HG03135 (cell line): ENCODE results near the gene SAMD15.
A peak's percentile ranks its signal among the peaks of the same experiment; 100 is the strongest.
"Not testable (repeated sequence)": the region's sequence is repeated elsewhere in the genome, so short reads cannot be mapped to it uniquely, and the experiment has no call there.

ENCODE experiments used
- ATAC-seq: cut with Tn5 transposase; IDR thresholded peaks from one replicate; pipeline ENCODE4 v1.9.1; 2021; ENCODE audit warnings: mild to moderate bottlenecking, moderate library complexity; ENCODE audit not compliant: unreplicated experiment

SAMD15 gene

DNA sequence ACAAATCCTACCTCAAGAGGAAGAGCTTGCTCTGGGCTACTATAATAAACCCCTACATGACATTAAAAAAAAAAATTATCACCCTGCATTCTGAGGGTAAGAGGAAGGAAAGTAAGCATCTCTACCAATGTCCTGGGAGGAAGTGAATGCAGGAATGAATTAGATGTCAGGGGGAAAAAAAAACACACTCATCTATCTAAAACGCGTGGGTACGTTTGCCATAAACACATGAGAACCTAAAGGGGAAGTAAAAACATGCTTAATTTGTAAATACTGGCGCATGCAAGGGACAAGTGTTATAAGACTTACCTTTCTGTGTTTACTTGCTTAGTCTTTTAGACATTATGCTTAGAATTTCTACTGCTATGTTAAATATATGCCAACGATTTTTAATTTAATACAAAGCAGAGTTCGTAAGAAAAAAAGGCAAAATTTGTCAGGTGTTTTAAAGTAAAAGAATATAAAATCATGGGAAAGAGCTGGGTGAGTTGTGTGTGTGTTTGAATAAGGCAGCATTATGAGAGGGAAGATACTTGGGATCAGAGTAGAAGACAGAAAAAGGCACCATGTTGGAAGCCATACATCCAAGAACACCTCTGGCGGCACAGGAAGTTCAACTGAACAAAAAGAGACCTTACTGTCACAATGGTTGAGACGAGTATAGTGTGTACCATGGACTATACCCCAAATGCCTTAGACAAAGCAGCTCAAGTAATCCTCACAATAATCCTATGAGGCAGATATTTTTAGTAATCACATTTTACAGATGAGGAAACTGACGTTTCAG, 1.8 kb upstream of the SAMD15 start:
- no peak for ATAC-seq

- peak; percentile 24 for ATAC-seq
These were observed 1.0 kb upstream of the SAMD15 start for GRCh38 chr14:77375973-77376770.

DNA sequence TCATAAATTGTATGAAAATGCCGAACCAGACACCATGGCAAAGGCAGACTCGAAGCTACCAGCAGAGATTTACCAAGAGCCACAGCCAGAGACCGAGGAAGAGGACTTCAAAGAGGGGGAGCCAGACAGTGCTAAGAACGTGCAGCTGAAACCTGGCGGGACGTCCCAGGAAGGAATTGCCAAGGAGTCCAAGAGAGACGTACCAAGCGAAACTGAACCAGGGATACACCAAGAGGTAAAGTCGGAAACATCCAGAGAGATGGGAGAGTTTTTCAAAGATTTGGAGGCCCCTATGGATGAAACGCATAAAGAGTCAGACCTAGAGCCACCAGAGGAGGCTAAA, 294 bp downstream of the SAMD15 start:
- ATAC-seq, result peak; percentile 2

GRCh38 chr14:77378701-77379100, 1.5 kb downstream of the SAMD15 start:
- no peak for ATAC-seq

DNA sequence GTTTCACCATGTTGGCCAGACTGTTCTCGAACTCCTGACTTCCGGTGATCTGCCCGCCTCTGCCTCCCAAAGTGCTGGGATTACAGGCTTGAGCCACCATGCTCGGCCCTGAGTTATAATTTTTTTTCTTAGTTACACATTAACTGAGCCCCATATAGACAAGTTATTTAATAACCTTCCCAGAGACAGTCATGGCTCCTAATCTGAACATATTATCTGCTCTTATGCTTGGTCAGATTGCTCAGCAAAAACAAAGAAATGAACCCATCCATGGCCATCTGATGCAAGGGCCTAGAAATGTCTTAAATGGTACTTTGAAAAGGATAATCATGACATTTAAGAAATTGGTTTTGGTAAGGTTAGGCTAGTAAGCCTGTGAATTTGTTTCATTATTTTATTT, 13.0 kb downstream of the SAMD15 start:
- ATAC-seq, result no peak

- no peak for ATAC-seq
These were observed 23.0 kb downstream of the SAMD15 start for GRCh38 chr14:77400216-77400615.

GRCh38 chr14:77403768-77404167, 26.6 kb downstream of the SAMD15 start:
- no peak for ATAC-seq

DNA sequence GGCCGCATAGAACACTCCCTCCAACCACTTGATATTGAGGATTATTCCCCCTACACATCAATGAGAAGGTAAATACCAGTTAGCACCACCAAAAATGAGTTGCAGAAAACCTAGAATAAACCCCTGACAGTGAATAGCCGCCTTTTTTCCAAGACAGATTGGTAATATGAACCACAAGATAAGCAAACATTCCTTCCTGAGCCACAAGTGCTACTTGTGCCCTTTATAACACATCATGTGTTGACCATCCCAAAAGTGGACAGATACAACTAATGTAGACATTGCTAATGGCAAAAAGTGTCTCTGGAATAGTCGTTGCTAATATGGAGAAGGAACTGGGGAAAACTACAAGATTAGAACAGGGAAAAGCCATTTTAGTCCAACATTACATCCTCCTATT, 28.9 kb downstream of the SAMD15 start:
- no peak for ATAC-seq

DNA sequence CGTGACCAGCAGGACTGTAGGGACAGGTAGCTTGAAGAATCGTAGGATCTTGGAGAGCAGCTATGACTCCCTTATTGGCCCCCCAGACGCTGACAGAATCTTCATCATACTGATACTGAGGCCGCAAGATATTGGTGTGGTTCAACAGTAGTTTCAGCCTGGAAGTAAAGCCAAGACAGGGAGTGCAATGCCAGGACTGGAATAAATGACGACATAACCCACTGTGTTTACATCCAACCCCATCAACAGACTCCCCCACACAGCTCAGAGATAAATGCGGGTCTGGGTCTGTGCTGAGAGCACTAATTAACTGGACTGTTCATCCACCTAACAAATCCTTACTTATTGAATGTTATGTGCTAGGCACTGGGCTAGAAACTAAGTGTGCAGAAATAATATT, 29.5 kb downstream of the SAMD15 start:
- no peak for ATAC-seq

DNA sequence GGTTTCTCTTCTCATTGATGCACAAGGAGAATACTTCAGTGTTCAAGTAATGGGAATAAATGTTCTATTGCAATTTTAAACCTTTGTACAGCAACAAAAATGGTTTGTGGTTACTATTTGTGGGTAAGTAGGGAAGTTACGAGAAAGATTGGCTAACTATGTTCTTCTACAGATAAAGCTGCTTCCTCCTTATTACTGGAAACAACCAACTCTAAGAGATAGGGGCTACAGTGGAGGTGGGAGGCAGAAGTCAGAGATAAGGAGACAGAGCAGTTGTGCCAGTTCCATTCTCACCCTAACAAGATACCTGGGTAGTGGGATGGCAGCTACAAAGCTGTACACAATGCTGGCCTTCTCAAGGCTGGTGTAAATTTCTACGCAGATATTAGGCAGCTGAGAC, 30.0 kb downstream of the SAMD15 start:
- ATAC-seq, result no peak

GRCh38 chr14:77409131-77409533, 32.0 kb downstream of the SAMD15 start:
- no peak for ATAC-seq

DNA sequence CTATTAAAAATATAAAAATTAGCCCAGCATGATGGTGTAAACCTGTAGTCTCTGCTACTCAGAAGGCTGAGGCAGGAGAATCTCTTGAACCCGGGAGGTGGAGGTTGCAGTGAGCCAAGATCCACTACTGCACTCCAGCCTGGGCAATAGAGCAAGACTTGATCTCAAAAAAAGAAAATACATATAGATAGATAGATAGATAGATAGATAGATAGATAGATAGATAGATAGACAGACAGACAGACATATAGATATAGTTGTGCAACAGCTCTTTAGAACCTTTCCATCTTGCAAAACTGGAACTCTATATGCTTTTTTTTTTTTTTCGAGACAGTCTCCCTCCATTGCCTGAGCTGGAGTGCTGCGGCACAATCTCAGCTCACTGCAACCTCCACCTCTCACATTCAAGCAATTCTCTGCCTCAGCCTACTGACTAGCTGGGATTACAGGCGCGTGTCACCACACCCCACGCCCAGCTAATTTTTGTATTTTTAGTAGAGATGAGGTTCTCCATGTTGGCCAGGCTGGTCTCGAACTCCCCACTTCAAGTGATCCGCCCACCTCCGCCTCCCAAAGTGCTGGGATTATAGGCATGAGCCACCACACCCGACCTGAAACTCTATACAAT, 38.3 kb downstream of the SAMD15 start:
- not testable (repeated sequence) for ATAC-seq

- not testable (repeated sequence) for ATAC-seq
These were observed 38.9 kb downstream of the SAMD15 start for GRCh38 chr14:77416098-77416497.

DNA sequence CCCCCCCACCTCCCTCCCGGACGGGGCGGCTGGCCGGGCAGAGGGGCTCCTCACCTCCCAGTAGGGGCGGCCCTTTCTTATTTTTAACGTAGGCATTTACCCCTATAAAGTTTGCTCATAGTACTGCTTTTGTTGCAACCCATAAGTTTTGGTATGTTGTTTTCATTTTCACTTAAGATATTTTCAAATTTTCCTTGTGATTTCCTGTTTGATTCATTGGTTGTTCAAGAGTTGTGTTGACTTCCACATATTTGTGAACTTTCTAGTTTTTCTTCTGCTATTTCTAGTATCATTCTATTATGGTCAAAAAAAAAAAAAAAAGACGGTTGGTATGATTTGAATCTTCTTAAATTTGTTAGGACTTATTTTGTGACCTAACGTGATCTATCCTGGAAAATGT, 39.7 kb downstream of the SAMD15 start:
- no peak for ATAC-seq

DNA sequence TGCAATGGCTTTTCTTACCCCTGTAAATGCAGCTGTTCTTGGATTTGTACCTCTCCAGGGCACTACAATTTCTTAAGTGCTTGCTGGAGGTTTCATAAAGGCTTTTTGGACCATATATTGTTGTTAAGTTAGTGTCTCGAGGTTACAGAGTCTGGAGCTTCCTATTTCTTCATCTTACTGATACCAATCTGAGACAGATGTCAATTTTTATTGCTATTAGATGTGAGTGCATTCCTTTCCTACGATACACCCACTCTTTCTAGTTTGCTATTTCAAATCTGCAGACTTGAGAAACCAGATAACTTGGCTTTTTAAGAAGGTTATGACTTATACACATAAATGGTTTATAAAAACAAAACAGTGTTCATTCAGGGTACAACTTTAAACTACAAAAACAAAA, 44.0 kb downstream of the SAMD15 start:
- no peak for ATAC-seq

GRCh38 chr14:77423423-77423822, 46.2 kb downstream of the SAMD15 start, which contains the start of gene NOXRED1:
Gene NOXRED1 (minus strand): TSS chr14:77423523. CDS start chr14:77422889, 634 bp downstream.
- ATAC-seq, result no peak

DNA sequence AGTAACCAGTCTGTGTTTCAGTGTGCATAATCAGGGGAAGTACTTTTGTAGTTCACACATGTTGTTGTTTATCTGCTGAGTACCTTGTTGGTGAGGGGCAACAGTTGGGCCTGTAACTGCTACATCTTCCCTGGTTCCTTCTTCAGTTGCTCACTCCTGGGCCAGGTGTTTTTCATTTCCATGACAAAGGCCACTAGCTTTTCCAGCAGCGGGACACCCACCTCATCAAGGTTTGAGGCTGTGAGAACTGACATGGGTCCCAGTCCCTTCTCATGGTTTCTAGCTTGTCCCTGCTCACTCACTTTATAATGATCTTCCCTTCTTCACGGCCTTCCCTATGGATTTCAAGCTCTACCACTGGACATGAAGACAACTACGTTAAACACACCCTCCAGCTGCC, 47.7 kb downstream of the SAMD15 start:
- ATAC-seq, result no peak

DNA sequence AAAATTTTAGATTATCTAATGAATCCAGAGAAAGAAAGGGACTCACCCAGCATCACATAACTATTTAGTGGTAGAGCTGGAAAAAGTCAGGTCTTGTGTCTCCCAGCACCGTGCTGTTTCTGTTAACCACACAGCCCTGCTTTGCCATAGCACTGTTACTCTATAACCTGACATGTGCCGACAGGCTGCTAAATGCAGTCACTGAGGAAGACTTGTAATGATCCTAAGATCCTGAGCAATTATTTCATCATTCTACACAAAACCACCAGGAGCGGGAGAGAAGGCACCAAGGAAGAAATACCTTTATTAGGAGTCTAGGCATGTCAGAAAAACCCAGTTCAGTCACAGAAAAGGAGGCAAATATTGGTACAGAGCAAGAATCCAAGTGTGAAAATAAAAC, 49.2 kb downstream of the SAMD15 start:
- ATAC-seq, result no peak

DNA sequence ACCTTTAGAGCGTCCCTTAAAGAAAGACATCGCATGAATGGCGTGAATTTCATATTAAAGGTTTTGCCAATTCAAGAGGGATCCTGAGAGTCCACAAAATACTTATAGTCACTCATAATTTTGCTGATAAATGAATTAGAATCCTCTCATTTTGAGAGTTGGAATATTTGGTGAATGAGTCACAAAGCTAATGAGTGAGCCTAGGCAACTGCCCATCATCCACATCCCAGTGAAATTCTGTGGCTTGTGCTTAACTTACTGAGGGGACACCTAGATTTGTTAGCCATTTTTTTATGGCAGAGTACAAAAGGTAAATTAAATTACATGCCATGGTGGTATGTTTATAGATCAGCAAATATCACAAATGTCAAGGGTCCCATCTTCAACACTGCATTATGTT, 58.9 kb downstream of the SAMD15 start:
- ATAC-seq, result no peak

- ATAC-seq, result no peak
These were observed 61.4 kb downstream of the SAMD15 start for GRCh38 chr14:77438596-77438995.

DNA sequence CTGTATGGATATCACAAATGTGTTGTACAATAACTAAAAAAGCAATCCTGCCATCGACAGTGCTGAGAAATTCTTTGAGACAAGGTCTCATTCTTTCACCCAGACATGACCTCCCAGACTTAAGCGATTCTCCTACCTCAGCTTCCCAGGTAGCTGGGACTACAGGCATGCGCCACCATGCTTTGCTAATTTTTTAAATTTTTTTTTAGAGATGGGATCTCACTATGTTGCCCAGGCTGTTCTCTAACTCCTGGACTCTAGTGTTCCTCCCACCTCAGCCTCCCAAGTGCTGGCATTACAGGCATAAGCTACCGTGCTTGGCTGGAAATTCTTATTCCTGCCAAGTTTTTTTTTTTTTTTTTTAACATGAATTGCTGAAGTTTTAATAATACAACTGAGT, 62.7 kb downstream of the SAMD15 start:
- ATAC-seq, result no peak
